MCF 10A (cell line): ENCODE results near the gene ECM2. TPM values are rescaled to one million over a fixed set of nuclear protein-coding genes. Genes with fewer than 3 reads are reported as not detected.

Source experiments
- BruUV-seq: library from RNA; stranded (reverse); fragments of 400-500 nt; replicated peaks from 2 replicates; lab custom pipeline; 2021; lab: Mats Ljungman, UMichigan
- CTCF ChIA-PET: fragments of 300-600 bp; sonication (Branson Sonifier 250); formaldehyde crosslinking; extraction: SDS; loops from one replicate; lab custom pipeline; 2021; ENCODE audit warnings: antibody characterized with exemption, inconsistent platforms; lab: Yijun Ruan, JAX
- POLR2A ChIA-PET: fragments of 300-600, 350-650 bp; sonication (Branson Sonifier 250); formaldehyde crosslinking; extraction: SDS; loops from one replicate; lab custom pipeline; 2020; ENCODE audit warnings: antibody characterized with exemption, inconsistent platforms; lab: Yijun Ruan, JAX
- DNase-seq: peaks from one replicate; pipeline ENCODE4 v3.0.0-alpha.2; 2018; ENCODE audit not compliant: unreplicated experiment
- H3K27ac Mint-ChIP-seq: one replicate; pipeline ENCODE4 v1.8.0; 2022; ENCODE audit warnings: mild to moderate bottlenecking, low read depth, mixed read lengths; ENCODE audit not compliant: unreplicated experiment
- H3K27me3 Mint-ChIP-seq: one replicate; pipeline ENCODE4 v1.8.0; 2022; ENCODE audit warnings: mixed read lengths; ENCODE audit not compliant: insufficient read depth, unreplicated experiment
- H3K36me3 Mint-ChIP-seq: one replicate; pipeline ENCODE4 v1.8.0; 2022; ENCODE audit warnings: mild to moderate bottlenecking, moderate library complexity, mixed read lengths; ENCODE audit not compliant: insufficient read depth, unreplicated experiment
- H3K4me1 Mint-ChIP-seq: one replicate; pipeline ENCODE4 v1.8.0; 2022; ENCODE audit warnings: mixed read lengths; ENCODE audit not compliant: insufficient read depth, unreplicated experiment
- H3K4me3 Mint-ChIP-seq: one replicate; pipeline ENCODE4 v1.8.0; 2022; ENCODE audit warnings: mild to moderate bottlenecking, moderate library complexity, mixed read lengths; ENCODE audit not compliant: unreplicated experiment
- H3K9me3 Mint-ChIP-seq: one replicate; pipeline ENCODE4 v1.8.0; 2022; ENCODE audit warnings: mixed read lengths; ENCODE audit not compliant: unreplicated experiment
- CTCF ChIP-seq: fragments of 200-600 bp; IDR thresholded peaks from one replicate; pipeline ENCODE4 v1.8.0; 2022; ENCODE audit warnings: antibody characterized with exemption, mild to moderate bottlenecking; ENCODE audit not compliant: unreplicated experiment
- intact Hi-C: fragments of 100-400 bp; cut with micrococcal nuclease; formaldehyde crosslinking; loops from 2 replicates; pipeline ENCODE4 v1.14.1; 2022
- total RNA-seq: library from RNA; stranded (reverse); gene quantifications from 2 replicates; pipeline ENCODE4 v1.2.3, GENCODE V29; 2022

Gene ECM2
- total RNA-seq, 1 experiment from 2014 or later, result 13.5 TPM

DNA sequence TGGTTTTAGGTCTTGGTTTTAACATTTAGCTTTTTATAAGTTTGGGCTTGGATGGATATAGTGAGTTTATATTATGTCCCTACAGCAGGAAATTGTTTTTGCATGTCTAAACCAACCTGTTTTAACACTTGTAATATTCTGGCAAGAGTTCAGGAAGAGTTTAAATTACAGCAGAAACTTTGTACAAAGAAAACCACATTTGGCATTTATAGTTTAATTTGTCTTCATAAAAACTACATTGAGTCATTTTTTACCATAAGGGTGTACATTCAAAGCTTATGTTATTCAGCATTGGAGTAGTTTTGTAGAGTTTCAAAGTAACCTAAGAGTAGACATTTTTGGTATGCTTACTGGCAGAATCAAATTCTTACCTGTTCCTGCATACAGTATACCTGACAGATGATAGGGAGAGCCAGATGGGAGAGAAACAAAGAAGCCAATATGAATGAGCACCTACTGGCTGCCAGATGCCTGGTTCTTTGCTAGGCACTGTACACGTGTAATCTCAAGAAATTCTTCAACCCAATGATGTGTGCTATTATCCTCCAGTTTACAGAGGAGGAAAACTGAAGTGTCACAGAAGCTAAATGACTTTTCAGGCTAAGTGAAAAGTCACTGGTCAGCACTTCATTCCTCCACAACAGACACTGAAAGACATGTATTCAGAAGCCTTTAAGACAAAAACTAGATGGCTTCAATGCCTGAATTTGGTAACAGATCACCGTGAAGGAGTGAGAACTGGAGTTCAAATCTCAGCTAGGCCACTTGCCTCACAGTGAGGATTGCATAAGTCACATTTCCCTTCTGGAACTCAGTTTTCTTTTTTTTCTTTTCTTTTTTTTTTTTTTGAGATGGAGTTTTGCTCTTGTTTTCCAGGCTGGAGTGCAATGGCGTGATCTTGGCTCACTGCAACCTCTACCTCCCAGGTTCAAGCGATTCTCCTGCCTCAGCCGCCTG lies 25.9 kb upstream of the ECM2 start:
- no peaks in the 10 kb centered on the region for H3K27me3 Mint-ChIP-seq
- no peak for DNase-seq
- H3K9me3 Mint-ChIP-seq, result no peaks in the 10 kb centered on the region
- TF ChIP-seq CTCF, result no peak
- H3K27ac Mint-ChIP-seq, result no peak overlapping the region
- H3K4me1 Mint-ChIP-seq, result no peaks in the 10 kb centered on the region
- CTCF ChIA-PET, result no interaction called here
- intact Hi-C loops, result no loop called here
- POLR2A ChIA-PET, result interaction anchor here (0.6 to 1.4 kb wide), 2 partner anchors 44 to 99 kb away, joined by 3 read pairs; no protein-coding TSS in a partner anchor
- H3K4me3 Mint-ChIP-seq, result no peak overlapping the region
- no peaks in the 10 kb centered on the region for H3K36me3 Mint-ChIP-seq
- BruUV-seq, result no TSS peak

GRCh38 chr9:92558612-92559374 lies 23.0 kb upstream of the ECM2 start:
- H3K27me3 Mint-ChIP-seq, result no peaks in the 10 kb centered on the region
- H3K9me3 Mint-ChIP-seq, result no peaks in the 10 kb centered on the region
- H3K36me3 Mint-ChIP-seq, result no peaks in the 10 kb centered on the region
- no peak overlapping the region for H3K4me3 Mint-ChIP-seq
- BruUV-seq, result no TSS peak
- ChIA-PET POLR2A (no interaction called here), CTCF (interaction anchor here (0.6 to 0.8 kb wide), 2 partner anchors 43 to 463 kb away, joined by 3 to 5 read pairs; no protein-coding TSS in a partner anchor)
- intact Hi-C loops, result no loop called here
- DNase-seq, result no peak
- no peaks in the 10 kb centered on the region for H3K4me1 Mint-ChIP-seq
- H3K27ac Mint-ChIP-seq, result peak overlapping the region; percentile 33
- TF ChIP-seq CTCF, result no peak

DNA sequence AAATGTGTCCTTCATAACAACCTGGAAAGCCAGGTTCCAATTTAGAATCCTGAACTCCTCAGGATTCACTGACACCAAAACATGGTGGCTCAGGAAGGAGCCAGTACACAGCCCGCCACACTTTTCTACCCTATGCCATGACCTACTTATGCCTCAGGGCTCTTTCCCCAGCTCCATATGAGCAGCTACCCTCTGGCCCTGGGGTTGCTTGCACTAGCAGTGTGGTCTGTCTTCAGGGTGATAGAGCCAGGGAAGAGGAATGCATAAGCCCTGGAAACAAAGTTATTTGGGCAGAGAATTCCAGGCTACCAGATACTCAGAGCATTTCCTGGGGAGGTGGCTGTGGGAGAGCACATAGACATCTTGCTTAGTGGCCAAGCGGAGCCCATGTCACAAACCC lies 15.0 kb upstream of the ECM2 start:
- BruUV-seq, result no TSS peak
- POLR2A ChIA-PET, result no interaction called here

More for the DNA sequence above, 15.0 kb upstream of the ECM2 start:
- Mint-ChIP-seq H3K4me3 (no peak overlapping the region), H3K27ac (no peak overlapping the region), H3K27me3 (no peaks in the 10 kb centered on the region), H3K36me3 (no peaks in the 10 kb centered on the region), H3K9me3 (no peaks in the 10 kb centered on the region), H3K4me1 (no peaks in the 10 kb centered on the region)
- intact Hi-C loops, result no loop called here
- CTCF ChIA-PET, result no interaction called here
- DNase-seq, result no peak
- TF ChIP-seq CTCF, result no peak
